LHCN-M2 (cell line): ENCODE data around the gene AAMP. TPM values are rescaled to one million over a fixed set of nuclear protein-coding genes. Genes with fewer than 3 reads are reported as not detected.

Experiments
- DNase-seq: peaks from one replicate; pipeline ENCODE4 v3.0.0-alpha.2; 2012; ENCODE audit warnings: low read depth
- total RNA-seq: library from RNA; depleted of rRNA; stranded (reverse); fragments of >200 nt; gene quantifications from 2 replicates; pipeline ENCODE4 v1.2.3, GENCODE V29; 2014

AAMP gene
- total RNA-seq, 1 experiment from 2014 or later, result 170 TPM

DNA sequence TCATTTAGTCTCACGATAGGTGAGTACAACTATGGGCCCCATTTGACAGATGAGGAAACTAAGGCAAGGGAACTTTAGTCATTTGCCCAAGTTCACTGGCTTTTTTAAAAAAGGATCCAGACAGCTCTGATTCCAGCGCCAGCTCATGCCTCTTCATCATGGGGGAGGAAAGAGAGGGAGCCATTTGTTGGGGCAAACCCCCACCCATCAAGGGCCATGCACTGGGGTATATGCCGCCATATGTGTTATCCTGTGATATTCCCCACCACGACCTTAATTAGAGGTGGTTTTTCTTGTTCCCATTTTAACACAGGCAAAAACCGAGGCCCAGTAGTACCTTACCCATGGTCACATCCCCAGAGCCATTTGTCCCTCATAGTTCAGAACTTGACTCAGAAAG is 9.8 kb downstream of the AAMP start:
- no peak for DNase-seq

DNA sequence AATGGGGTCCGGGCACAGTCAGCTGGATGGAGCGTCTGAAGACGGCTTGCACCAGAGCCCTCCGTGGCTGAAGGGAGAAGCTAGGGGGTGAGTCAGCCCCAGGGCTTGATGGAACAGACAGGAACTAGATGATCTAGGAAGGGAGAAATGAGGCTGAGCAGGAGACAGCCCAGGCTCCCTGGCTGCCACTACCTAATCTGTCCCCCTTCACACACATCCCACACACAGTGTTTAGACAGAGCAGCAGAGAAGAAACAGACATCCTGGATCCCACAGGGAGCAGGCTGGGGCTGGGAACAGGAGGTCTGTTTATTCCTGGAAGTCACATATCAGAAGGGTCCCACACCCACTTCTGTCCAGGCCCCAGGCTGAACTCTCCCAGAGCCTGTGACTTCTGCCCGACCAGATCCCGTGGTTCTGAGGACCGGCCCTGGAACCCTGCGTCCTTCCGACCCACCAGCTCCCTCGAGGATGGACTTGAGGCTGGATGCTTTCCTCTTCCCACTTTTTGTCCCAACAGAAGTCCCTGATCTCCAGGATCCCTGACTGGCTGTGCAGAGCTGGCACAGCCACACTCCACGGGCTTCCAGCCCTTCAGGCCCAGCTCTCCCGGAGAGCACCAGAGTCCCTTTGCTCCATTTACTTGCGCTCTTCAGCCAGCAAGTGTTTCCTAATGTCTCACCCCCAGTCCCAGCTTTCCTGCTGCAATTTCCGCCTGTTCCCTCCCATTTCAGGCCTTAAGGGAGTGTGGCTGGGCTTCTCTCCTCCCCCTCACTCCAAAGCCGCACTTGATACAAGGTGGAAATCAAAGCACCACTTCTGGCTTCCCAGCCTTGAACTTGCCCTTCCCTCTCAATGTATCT is 10.6 kb downstream of the AAMP start:
- DNase-seq, result no peak

DNA sequence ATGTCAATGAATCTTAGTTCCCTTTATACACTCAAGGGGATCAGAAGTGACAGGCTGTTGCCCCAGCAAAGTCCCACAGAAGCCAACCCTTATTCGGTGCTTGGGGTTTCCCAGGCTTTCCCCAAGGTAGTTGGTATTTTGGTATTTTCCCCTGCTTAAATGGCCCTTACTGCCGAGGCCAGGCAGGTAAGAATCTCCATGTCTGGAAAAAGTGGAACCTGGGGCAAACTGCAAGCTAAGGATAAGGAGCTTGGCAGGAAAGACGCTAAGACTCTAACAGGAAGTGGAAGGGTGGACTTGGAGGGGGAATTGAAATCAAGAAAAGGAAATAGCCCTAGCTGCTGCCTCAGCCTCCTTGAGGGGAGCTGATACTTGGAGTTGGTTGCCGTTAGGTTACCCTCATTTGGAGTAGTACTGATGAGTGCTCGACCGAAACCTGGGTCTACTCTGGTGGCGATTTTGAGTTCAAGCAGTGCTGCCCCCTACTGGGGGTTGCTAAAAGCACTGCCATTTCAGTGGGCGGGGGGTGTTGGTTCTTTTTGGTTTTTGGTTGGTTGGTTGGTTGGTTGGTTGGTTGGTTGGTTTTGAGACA is 12.5 kb downstream of the AAMP start:
- peak; percentile 39 for DNase-seq

DNA sequence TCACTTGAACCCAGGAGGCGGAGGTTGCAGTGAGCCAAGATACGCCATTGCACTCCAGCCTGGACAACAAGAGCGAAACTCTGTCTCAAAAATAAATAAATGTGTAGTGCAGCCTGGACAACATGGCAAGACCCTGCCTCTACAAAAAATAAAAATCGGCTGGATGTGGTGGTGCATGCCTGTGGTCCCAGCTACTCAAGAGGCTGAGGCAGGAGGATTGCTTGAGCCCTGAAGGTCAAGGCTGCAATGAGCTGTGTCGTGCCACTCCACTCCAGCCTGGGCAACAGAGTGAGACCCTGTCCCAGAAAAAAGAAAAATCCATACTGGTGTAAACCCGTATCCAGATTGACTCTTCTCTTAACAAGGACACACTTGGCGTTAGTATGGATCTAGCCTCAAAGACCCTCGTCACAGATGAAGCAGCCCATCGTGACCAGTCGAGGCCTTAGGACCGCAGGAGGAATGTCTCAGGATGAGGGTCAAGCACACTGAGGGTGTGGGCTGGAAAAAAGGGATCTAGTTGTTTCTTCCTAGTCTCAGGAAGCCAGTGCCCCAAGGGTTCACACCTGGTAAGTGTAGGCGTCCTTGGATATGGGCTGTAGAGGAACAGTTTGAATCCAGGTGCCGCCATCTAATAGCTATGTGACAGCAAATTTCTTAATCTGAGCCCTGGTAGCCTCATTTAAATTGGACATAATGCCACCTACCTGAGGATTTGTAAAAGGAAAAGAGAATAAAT is 13.2 kb downstream of the AAMP start:
- no peak for DNase-seq

DNA sequence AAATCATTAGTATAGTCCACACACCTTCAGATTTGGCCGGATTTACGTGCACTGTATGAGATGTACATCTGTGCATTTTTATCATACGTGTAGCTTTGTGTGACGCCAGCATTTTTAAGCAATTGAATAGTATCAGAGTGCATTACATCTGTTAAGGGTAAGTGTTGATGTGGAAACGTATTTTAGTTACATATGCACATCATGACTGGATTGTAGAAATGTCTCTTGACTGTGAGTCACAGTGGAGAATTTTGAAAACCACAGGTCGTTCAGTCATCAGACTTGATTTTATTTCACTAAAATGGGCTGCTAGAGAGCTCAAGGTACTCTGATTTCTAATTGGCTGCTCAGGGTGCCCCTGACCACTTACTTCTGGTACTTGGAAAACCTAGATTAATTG is 14.5 kb downstream of the AAMP start:
- peak; percentile 58 for DNase-seq

DNA sequence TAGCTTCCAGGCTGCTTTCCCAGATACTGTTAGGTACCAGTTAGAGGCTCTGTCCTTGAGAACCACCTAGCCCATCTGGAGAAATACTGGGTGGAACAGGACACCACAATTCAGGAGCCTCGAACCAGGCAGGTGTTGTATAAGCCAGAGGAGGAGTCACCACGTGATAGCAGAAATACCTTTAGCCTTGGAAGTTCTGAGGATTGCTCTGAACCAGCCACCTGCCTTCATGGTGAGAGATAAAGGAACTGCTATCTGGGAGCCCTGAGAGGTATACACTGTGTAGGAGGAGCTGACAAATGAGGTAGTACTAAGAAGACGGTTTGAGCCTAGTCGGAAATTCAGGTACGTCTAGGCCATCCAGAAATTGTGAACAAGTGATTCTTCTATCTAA is 16.7 kb downstream of the AAMP start:
- DNase-seq, result no peak

DNA sequence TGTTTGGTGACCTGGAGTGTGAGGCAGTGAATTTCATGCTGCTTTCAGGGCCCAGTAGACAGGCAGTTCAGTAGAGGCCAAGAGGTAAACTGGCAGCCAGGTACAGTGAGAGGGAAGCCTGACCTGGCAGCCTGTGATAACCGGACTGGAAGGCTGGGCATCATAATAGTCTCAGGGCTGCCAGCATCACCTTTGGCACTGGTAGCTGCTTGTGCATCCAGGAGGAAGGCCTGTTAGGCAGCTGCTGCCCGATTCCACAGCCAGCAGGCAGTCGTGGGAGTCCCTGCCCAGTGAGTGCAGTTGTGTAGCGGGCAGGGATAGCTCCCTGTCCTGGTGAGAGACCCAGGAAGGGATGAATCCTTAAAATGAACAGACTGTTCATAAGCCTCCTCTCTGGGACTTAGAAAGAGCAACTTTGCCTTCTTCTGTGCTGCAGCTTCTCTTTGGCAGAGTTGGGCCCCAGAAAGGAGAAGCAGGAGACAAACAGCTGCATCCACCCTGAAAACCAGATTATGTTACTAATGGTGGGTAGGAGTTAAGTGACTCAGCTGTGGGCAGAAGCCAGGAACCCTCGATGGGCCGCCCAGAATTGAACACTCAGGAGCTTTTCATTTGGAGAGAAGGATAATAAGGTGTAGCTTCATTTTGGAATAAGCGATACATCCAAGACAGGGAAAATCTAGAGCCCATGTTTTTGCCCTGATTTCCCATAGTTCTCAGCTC is 17.3 kb downstream of the AAMP start:
- DNase-seq, result peak; percentile 92

DNA sequence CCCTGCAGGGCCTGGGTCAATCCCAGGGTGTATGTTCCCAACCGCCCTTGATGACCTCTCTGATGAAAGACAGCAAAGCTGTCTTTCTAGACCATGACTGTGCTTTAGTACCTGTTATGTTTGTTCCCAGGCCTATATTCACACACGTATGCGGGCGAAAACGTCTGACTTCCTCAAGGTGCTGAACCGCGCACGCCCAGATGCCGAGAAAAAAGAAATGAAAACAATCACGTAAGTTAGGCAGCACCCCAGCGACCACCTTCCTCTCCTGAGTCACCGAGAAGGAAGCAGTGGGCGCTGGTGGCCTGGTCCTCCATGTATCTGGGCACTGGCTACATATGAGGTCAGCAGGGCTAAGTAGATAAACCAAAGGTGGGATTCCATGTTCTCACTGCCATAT is 20.2 kb downstream of the AAMP start:
- no peak for DNase-seq

DNA sequence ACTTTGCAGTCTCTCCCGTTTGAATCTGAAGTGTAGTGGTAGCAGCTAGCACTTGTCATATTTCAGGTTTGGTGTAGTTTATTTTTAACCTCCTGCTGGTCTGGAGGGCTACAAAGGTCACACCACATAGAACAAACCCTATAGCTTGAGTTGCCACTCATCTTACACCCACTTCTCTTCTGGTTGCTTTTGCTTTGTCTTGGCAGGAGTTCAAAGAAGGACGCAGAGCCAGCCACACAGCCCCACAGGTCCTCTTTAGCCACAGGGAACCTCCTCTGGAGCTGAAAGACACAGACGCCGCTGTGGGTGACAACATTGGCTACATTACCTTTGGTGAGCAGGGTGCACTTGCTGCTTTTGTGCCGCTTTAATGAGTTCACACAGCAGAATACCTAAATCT is 24.7 kb downstream of the AAMP start:
- DNase-seq, result no peak

DNA sequence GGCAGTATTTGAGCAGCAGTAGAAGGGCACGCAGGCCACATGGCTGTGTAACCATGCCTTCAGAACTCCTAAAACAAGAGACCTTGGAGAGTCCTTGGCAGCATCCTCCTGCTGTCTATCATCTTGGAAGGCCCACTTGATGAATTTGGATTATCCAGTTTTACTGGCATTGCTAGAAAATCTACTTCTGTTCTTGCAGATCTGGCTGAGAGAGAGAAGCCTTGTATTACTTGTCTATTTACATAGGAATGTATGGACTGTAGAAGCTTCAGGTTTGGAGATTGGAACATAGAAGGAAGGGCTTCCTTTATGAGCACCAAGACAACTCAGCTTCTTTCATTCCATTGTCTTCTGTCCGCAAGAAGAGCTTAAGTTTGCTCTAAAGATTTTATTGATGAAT is 25.3 kb downstream of the AAMP start:
- no peak for DNase-seq

DNA sequence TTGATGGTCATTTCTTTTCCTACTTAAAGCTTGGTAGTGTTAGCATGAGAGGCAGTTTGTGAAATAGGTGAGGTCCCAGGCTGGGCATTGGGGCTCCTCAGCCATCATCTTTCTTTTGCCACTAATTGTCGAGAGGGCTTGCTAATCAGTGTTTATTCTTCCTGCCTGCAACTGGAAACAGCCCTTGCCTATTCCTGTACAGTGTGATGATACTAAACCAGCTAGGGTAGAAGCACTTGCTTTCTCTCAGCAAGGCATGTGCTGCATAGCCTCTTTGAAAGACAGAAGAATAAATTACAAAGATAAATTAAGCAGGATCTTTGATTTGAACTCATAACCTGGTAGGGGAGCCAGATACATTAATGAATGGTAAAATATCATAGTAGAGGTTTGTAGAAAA is 25.7 kb downstream of the AAMP start:
- no peak for DNase-seq

DNA sequence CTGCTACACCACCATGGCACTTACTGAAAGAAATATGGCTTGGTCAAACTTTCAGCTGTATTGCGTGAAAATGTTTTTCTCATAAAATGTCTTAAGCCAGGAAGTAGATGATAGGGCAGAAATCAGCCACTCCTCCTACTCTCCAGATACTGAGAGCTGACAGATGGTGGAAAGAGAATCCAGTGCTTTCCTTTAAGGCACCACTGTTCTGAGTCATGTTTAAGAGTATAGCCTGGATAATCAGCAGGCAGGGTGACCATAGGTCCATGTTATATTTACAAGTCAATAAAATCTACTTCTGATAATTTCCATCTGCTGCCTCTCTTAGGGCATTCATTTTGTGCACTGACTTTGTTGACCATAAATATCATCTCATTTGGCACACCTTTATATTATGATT is 31.1 kb downstream of the AAMP start:
- no peak for DNase-seq

DNA sequence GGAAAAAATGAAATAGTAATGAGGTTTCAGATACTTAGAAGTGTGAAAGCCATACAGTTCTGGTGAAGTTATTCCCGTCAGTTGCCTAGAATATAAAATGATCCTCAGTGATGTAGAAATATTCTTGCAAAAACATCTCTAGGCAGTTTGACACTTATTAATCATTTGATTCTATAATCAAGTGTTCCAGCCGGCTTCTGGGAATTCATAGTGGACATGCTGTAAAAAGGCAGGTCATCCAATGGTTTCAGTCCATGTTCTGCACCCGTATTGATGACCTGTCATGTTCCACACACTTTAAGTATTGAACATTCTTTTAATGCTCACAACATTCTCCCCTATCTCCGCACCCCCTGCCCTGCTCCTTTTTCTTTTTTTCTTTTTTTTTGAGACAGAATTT is 33.1 kb downstream of the AAMP start:
- no peak for DNase-seq

DNA sequence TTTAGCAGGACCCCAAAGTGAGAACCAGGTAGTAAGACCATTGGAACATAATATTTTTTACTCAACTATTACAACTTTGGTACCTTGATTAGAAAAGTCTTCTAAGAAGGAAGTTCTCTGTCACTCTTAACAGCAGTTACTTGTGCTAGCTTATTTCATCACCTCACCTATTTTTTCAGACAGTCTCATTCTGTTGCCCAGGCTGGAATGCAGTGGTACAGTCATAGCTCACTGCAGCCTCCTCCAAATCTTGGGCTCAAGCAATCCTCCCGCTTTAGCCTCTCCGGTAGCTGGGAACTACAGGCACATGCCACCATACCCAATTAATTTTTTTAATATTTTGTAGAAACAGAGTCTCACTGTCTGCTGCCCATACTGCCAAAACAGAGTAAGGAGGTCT is 34.9 kb downstream of the AAMP start:
- DNase-seq, result no peak

DNA sequence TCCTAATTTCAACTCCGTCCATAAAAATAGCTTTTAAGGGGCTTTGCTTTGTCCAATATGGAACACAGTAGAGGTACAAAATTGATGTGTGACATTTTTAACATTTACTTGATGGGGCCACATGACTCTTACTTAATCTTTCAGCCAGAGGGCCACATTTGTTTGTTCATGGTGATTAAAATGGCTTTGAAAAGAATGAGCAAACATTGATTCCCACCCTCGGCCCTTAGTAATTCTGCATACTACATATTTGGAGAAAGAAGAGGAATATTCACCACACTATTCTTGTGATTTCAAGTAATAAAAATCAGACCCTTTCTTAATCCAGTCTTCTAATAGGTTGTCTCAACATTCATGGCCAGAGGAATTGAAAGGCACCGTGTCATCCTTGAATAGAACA is 35.4 kb downstream of the AAMP start:
- no peak for DNase-seq

DNA sequence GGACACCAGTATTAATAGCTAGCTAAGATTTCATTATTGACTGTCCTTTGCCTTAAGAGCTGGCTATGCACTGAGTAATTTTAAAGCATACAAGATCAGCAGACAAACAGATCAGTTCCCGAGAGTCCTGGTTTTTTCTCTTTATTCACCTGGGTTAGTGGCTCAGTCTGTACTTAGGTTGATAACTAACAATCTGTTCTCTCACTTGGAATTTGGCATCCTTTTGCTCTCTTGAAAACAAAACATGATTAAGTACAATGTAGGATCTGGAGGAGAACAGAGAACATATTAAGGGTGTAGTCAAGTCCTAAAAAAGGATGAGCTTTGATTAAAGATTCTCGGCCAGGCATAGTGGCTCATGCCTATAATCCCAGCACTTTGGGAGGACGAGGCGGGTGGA is 36.4 kb downstream of the AAMP start:
- DNase-seq, result no peak

DNA sequence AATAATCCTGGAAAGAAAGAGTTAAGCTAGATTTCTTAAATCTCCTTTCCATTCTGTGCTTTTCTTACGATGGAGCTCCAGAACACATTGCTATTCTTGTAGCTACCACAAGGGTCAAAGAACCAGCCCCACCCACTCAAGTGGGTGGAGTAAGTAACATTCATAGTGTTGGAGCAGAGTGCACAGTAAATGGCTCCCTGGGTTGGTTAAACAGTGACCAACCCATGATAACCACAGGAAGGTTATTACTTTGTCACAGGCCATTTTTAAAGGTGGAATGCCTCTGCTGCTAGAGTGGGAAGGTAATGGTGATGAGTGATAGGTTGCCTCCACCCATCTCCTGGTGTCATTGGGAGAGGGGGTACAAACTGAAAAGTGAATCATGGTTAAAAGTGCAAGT is 39.1 kb downstream of the AAMP start:
- DNase-seq, result peak; percentile 49

DNA sequence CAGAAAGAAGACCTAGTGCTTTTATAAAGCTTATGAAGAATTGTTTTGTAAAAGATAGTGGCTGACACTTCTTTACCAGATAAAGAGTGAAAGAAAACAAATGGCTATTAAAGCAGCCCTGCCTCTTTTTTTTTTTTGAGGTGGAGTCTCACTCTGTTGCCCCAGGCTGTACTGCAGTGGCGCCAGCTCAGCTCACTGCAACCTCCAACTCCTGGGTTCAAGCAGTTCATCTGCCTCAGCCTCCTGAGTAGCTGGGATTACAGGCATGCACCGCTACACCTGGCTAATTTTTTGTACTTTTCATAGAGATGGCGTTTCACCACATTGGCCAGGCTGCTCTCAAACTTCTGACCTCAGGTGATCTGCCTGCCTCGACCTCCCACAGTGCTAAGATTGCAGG is 40.1 kb downstream of the AAMP start:
- peak; percentile 26 for DNase-seq

DNA sequence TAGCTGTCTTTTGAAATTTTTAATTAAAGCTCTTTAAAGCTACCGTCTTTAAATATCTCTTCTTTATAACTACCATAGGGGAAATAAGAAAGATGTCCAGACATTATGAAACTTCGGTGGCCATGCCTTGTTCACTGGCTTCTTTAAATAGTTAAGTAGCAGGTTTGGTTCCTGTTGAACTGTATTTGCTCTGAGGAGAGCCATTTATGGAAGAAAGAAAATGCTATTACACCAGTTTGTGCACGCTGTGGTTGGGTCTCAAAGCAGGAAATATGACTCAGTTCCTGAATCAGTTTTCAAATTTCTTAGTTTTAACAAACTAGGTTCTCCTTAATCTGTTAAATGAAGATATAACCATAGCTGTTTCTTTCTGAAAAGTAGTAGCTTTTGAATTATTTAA is 40.7 kb downstream of the AAMP start:
- DNase-seq, result peak; percentile 79

DNA sequence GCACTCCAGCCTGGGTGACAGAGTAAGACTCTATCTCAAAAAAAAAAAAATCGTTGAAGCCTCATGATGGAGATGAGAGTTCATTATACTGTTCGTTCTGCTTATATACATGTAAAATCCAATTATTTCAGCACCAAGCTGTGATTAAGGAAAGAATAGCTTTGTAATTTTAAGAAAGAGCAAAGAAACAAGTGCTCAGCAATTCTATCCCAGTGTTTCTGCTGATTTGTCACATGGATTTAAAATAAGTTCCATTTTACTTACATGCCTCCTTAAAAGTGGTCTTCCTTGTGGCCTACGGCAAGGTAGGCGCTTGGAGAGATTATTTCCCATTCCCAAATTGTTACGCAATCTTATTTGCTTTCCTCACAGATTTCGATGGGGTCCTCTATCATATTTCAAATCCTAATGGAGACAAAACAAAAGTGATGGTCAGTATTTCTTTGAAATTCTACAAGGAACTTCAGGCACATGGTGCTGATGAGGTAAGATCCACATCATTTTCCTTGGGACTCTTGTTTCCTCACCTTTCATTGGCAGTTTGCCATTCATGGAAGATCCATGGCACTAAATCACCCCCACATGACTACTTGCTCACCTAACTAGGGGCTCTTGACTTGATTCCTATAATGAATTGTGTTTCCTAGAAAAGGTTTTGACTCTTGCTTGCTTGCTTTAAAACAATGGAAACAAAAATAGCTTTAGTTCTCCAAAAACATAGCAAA is 41.4 kb downstream of the AAMP start:
- no peak for DNase-seq

DNA sequence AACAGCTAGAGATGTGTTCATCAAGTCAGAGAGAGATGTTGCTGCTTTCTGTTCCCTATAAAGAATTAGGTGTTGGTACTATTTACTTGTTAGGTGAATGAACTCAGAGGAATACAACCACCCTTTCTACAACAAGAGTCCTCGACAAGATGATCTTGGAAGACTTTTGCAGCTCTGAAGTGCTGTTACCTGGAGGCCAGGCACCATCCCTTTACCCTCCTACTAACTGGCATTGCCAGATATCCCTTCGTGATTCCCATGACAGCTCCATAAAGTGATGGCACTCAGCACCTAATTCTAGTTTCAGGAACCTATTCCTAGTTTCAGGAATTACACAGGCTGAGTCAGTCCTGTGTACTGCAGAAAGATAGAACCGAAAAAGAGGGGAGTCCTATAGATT is 43.0 kb downstream of the AAMP start:
- DNase-seq, result no peak
